HCT116 (cell line): ENCODE measurements around the gene TRIM29. TPM values are rescaled to one million over a fixed set of nuclear protein-coding genes. Genes with fewer than 3 reads are reported as not detected.

ENCODE experiments used
- ATAC-seq: fragments of 200-7000 bp; cut with Tn5 transposase; 2 replicates; pipeline ENCODE4 v1.9.1; 2020; ENCODE audit warnings: mild to moderate bottlenecking, moderate library complexity
- BruUV-seq: library from RNA; stranded (reverse); fragments of 400-500 nt; replicated peaks from 2 replicates; lab custom pipeline; 2021; lab: Mats Ljungman, UMichigan
- CTCF ChIA-PET: fragments of 300-600 bp; sonication (Branson Sonifier 250); formaldehyde crosslinking; loops from one replicate; lab custom pipeline; 2021; ENCODE audit warnings: antibody characterized with exemption; lab: Charles Lee
- POLR2A ChIA-PET: fragments of 300-600, 350-600 bp; sonication (Branson Sonifier 250); formaldehyde crosslinking; loops from one replicate; lab custom pipeline; 2021; ENCODE audit warnings: antibody characterized with exemption; lab: Charles Lee
- RAD21 ChIA-PET, 2 experiments: fragments of 300-600 bp; sonication (Branson Sonifier 250); formaldehyde crosslinking; loops; one replicate each; lab custom pipeline; 2023; ENCODE audit warnings: low total read pairs in 2 of 2; ENCODE audit not compliant: uncharacterized antibody in 2 of 2, unreplicated experiment in 2 of 2, low non-redundant PET in 1 of 2; lab: Charles Lee
- DNase-seq: peaks from one replicate; pipeline ENCODE4 v3.0.0-alpha.2; 2010; ENCODE audit warnings: low read depth, low spot score
- H2AFZ ChIP-seq: fragments of 200-600 bp; shearing (Covaris generic), sonication (generic); 2 replicates; pipeline ENCODE4 v1.6.1; 2017; ENCODE audit warnings: low read depth, mixed run types, mixed read lengths, antibody characterized with exemption, low read length; ENCODE audit not compliant: poor library complexity, severe bottlenecking
- H3K27ac ChIP-seq: 2 replicates; pipeline ENCODE4 v1.5.1; 2012; ENCODE audit warnings: low read depth, low read length
- H3K27me3 ChIP-seq: fragments of 200-600 bp; sonication (generic); 2 replicates; pipeline ENCODE4 v1.6.1; 2016; ENCODE audit warnings: mixed run types, low read length, mixed read lengths; ENCODE audit not compliant: insufficient read depth
- H3K36me3 ChIP-seq, 2 experiments: fragments of 200-500 bp in 1 of 2; fragments of 200-600 bp in 1 of 2; sonication (Bioruptor generic) in 1 of 2; sonication (generic) in 1 of 2; 2 replicates each; pipeline versions ENCODE4 v1.5.1 to v1.6.1; 2014 to 2016; ENCODE audit warnings: low read length in 2 of 2, inconsistent platforms in 1 of 2, mixed read lengths in 1 of 2, mixed run types in 1 of 2; ENCODE audit not compliant: insufficient read depth in 2 of 2, control insufficient read depth in 1 of 2
- H3K4me1 ChIP-seq, 2 experiments: fragments of 200-600 bp in 1 of 2; sonication (generic) in 1 of 2; 2 replicates each; pipeline versions ENCODE4 v1.5.1 to v1.6.1; 2012 to 2017; ENCODE audit warnings: low read length in 2 of 2, inconsistent platforms in 1 of 2, mild to moderate bottlenecking in 1 of 2, mixed read lengths in 1 of 2, mixed run types in 1 of 2, moderate library complexity in 1 of 2; ENCODE audit not compliant: insufficient read depth in 2 of 2, control insufficient read depth in 1 of 2
- H3K4me2 ChIP-seq: fragments of 200-600 bp; sonication (generic); 2 replicates; pipeline ENCODE4 v1.6.1; 2017; ENCODE audit warnings: mixed run types, low read length, mixed read lengths
- H3K4me3 ChIP-seq, 2 experiments: fragments of 200-600 bp in 1 of 2; sonication (generic) in 1 of 2; replicated peaks in 1 of 2; 2 replicates each; pipeline ENCODE4 v1.5.1; 2011 to 2016; ENCODE audit warnings: low read length in 2 of 2, control low read depth in 1 of 2, low read depth in 1 of 2, mild to moderate bottlenecking in 1 of 2, mixed read lengths in 1 of 2, mixed run types in 1 of 2
- H3K79me2 ChIP-seq: fragments of 200-600 bp; sonication (generic); 2 replicates; pipeline ENCODE4 v1.6.1; 2017; ENCODE audit warnings: mild to moderate bottlenecking, mixed run types, low read length, moderate library complexity, mixed read lengths; ENCODE audit not compliant: insufficient read depth
- H3K9ac ChIP-seq: fragments of 200-600 bp; sonication (generic); 2 replicates; pipeline ENCODE4 v1.6.1; 2016; ENCODE audit warnings: low read length, mixed read lengths
- H3K9me2 ChIP-seq: fragments of 200-600 bp; sonication (generic), shearing (Covaris generic); 2 replicates; pipeline ENCODE4 v1.6.1; 2017; ENCODE audit warnings: mixed run types, mild to moderate bottlenecking, moderate library complexity; ENCODE audit not compliant: insufficient read depth
- H3K9me3 ChIP-seq, 2 experiments: fragments of 200-500 bp in 1 of 2; fragments of 200-600 bp in 1 of 2; sonication (Bioruptor generic) in 1 of 2; sonication (generic) in 1 of 2; 2 replicates each; pipeline ENCODE4 v1.6.1; 2014 to 2017; ENCODE audit warnings: low read length in 2 of 2, mixed read lengths in 2 of 2, inconsistent platforms in 1 of 2, low read depth in 1 of 2, mild to moderate bottlenecking in 1 of 2, mixed run types in 1 of 2, moderate library complexity in 1 of 2; ENCODE audit not compliant: control insufficient read depth in 1 of 2, insufficient read depth in 1 of 2
- H4K20me1 ChIP-seq: fragments of 200-600 bp; sonication (generic), shearing (Covaris generic); 2 replicates; pipeline ENCODE4 v1.6.1; 2017; ENCODE audit warnings: mixed run types, mild to moderate bottlenecking, moderate library complexity; ENCODE audit not compliant: insufficient read depth
- CBX3 ChIP-seq: IDR thresholded peaks from 2 replicates; pipeline ENCODE4 v1.6.1; 2012; ENCODE audit warnings: low read depth
- CTCF ChIP-seq, 3 experiments: fragments of 200-600 bp in 1 of 3; sonication (generic) in 1 of 3; IDR thresholded peaks in 2 of 3; conservative IDR thresholded peaks in 1 of 3; 2 replicates each; pipeline ENCODE4 v1.5.1; 2012 to 2017; ENCODE audit warnings: low read depth in 2 of 3, low read length in 2 of 3, antibody characterized with exemption in 1 of 3, borderline replicate concordance in 1 of 3, control low read depth in 1 of 3, mild to moderate bottlenecking in 1 of 3, mixed read lengths in 1 of 3, mixed run types in 1 of 3, moderate library complexity in 1 of 3; ENCODE audit not compliant: insufficient read depth in 1 of 3
- EZH2 ChIP-seq: fragments of 200-600 bp; sonication (generic); IDR thresholded peaks from 2 replicates; pipeline ENCODE4 v1.6.1; 2017; ENCODE audit warnings: antibody characterized with exemption, mixed run types
- FOSL1 ChIP-seq: IDR thresholded peaks from 2 replicates; pipeline ENCODE4 v1.6.1; 2012; ENCODE audit warnings: low read depth
- POLR2A ChIP-seq: IDR thresholded peaks from 2 replicates; pipeline ENCODE4 v1.7.0; 2011; ENCODE audit warnings: borderline replicate concordance; ENCODE audit not compliant: insufficient read depth, insufficient read length; ENCODE audit errors: extremely low read depth
- RAD21 ChIP-seq: IDR thresholded peaks from 2 replicates; pipeline ENCODE4 v1.6.1; 2012; ENCODE audit warnings: low read depth, mild to moderate bottlenecking
- REST ChIP-seq: IDR thresholded peaks from 2 replicates; pipeline ENCODE4 v1.6.1; 2012; ENCODE audit warnings: low read depth
- SRF ChIP-seq: IDR thresholded peaks from 2 replicates; pipeline ENCODE4 v1.6.1; 2012; ENCODE audit warnings: low read depth
- TCF7L2 ChIP-seq: IDR thresholded peaks from 2 replicates; pipeline ENCODE4 v1.7.0; 2011; ENCODE audit warnings: borderline replicate concordance, inconsistent platforms; ENCODE audit not compliant: insufficient read depth, insufficient read length; ENCODE audit errors: extremely low read depth
- ZBTB33 ChIP-seq: IDR thresholded peaks from 2 replicates; pipeline ENCODE4 v1.6.1; 2011; ENCODE audit warnings: mild to moderate bottlenecking, low read length, moderate library complexity; ENCODE audit not compliant: insufficient replicate concordance; ENCODE audit errors: extremely low read depth
- ZFX ChIP-seq: fragments of 450-650 bp; IDR thresholded peaks from 2 replicates; pipeline ENCODE4 v1.6.1; 2017
- ZNF274 ChIP-seq: fragments of 200-500 bp; sonication (Bioruptor generic); IDR thresholded peaks from 2 replicates; pipeline ENCODE4 v1.6.1; 2014; ENCODE audit warnings: mild to moderate bottlenecking, low read depth, low read length, inconsistent platforms
- intact Hi-C: fragments of 100-400 bp; cut with micrococcal nuclease; formaldehyde crosslinking; loops from 2 replicates; pipeline ENCODE4 v1.10.0; 2022
- total RNA-seq: library from RNA; stranded (reverse); gene quantifications from one replicate; pipeline ENCODE4 v1.2.1, GENCODE V29; 2021; ENCODE audit not compliant: unreplicated experiment

The TRIM29 gene
- total RNA-seq, 1 experiment from 2014 or later: 0.54 TPM

- POLR2A ChIA-PET: no interaction called here
- no peak overlapping the region for H3K4me3 ChIP-seq
- no peak for ATAC-seq
- H3K9me3 ChIP-seq: no peaks in the 10 kb centered on the region
- no peaks in the 10 kb centered on the region for H3K9me2 ChIP-seq
- intact Hi-C loops: no loop called here
- H3K79me2 ChIP-seq: no peaks in the 10 kb centered on the region
- peaks cover 0 to 16% of the 10 kb centered on the region in 2 experiments; a peak in 1 of 4 replicates for H3K4me1 ChIP-seq
- no TSS peak for BruUV-seq
- H2AFZ ChIP-seq: no peak overlapping the region
- no peaks in the 10 kb centered on the region for H4K20me1 ChIP-seq
- no peak for DNase-seq
- H3K9ac ChIP-seq: no peak overlapping the region
- H3K27me3 ChIP-seq: peaks cover under 1% of the 10 kb centered on the region; the same call in 1 of the 2 replicates
- TF ChIP-seq FOSL1: no peak
- no peak for TF ChIP-seq ZFX
- TF ChIP-seq SRF: no peak
- no peak for TF ChIP-seq ZBTB33
- TF ChIP-seq CBX3: no peak
- TF ChIP-seq REST: no peak
- TF ChIP-seq RAD21: no peak
- no peak for TF ChIP-seq CTCF (IDR thresholded peaks at IDR 0.05 in 2 of 3, conservative IDR thresholded peaks at IDR 0.05 in 1 of 3; ENCODE audit: borderline replicate concordance in 1 of 3, insufficient read depth in 1 of 3, low read depth in 2 of 3, low read length in 2 of 3)
- TF ChIP-seq POLR2A: no peak
- TF ChIP-seq ZNF274: no peak
- no peak for TF ChIP-seq EZH2
- no peak for TF ChIP-seq TCF7L2
- RAD21 ChIA-PET: no interaction called here
- CTCF ChIA-PET: no interaction called here
- no peak overlapping the region for H3K4me2 ChIP-seq
- H3K27ac ChIP-seq: no peak overlapping the region
- no peaks in the 10 kb centered on the region for H3K36me3 ChIP-seq
These were observed 47.2 kb upstream of the TRIM29 start for GRCh38 chr11:120184946-120185705.
